DND-41 (cell line): ENCODE data around the gene CCDC51.
A peak's percentile ranks its signal among the peaks of the same experiment; 100 is the strongest.

Source experiments
- ATAC-seq: fragments of 200-7000 bp; cut with Tn5 transposase; 3 replicates; pipeline ENCODE4 v1.9.1; 2021; ENCODE audit warnings: low read depth; ENCODE audit not compliant: insufficient read depth
- DNase-seq: peaks from one replicate; pipeline ENCODE4 v3.0.0-alpha.2; 2020
- H2AFZ ChIP-seq: 2 replicates; pipeline ENCODE4 v1.6.0; 2012; ENCODE audit warnings: low read depth, low read length
- H3K27ac ChIP-seq: 2 replicates; pipeline ENCODE4 v1.5.1; 2012; ENCODE audit warnings: low read length, inconsistent platforms
- H3K27me3 ChIP-seq: fragments of 200-600 bp; sonication (generic); 2 replicates; pipeline ENCODE4 v1.6.0; 2012; ENCODE audit warnings: low read length, mild to moderate bottlenecking, inconsistent platforms; ENCODE audit not compliant: insufficient read depth, poor library complexity
- H3K36me3 ChIP-seq: 2 replicates; pipeline ENCODE4 v1.5.1; 2012; ENCODE audit warnings: low read length, inconsistent platforms; ENCODE audit not compliant: insufficient read depth
- H3K4me1 ChIP-seq: 2 replicates; pipeline ENCODE4 v1.5.1; 2012; ENCODE audit warnings: mild to moderate bottlenecking, low read length; ENCODE audit not compliant: insufficient read depth
- H3K4me2 ChIP-seq: 2 replicates; pipeline ENCODE4 v1.6.0; 2012; ENCODE audit warnings: mild to moderate bottlenecking, moderate library complexity, low read length, inconsistent platforms; ENCODE audit not compliant: insufficient read depth
- H3K4me3 ChIP-seq, 2 experiments: fragments of 200-600 bp in 1 of 2; shearing (Covaris generic) in 1 of 2; 2 replicates each; pipeline ENCODE4 v1.5.1; 2012 to 2016; ENCODE audit warnings: inconsistent platforms in 2 of 2, low read length in 2 of 2, mild to moderate bottlenecking in 2 of 2, low read depth in 1 of 2, moderate library complexity in 1 of 2
- H3K79me2 ChIP-seq: 2 replicates; pipeline ENCODE4 v1.6.0; 2012; ENCODE audit warnings: low read length, inconsistent platforms; ENCODE audit not compliant: insufficient read depth
- H3K9ac ChIP-seq: 2 replicates; pipeline ENCODE4 v1.6.0; 2012; ENCODE audit warnings: low read depth, mild to moderate bottlenecking, inconsistent platforms, low read length, moderate library complexity
- H3K9me3 ChIP-seq: 2 replicates; pipeline ENCODE4 v1.5.1; 2012; ENCODE audit warnings: low read length, moderate library complexity, mild to moderate bottlenecking, inconsistent platforms; ENCODE audit not compliant: insufficient read depth, severe bottlenecking
- H4K20me1 ChIP-seq: 2 replicates; pipeline ENCODE4 v1.6.0; 2012; ENCODE audit warnings: low read length; ENCODE audit not compliant: insufficient read depth
- CTCF ChIP-seq: IDR thresholded peaks from 2 replicates; pipeline ENCODE4 v1.5.1; 2012; ENCODE audit warnings: borderline replicate concordance, low read length, moderate library complexity, mild to moderate bottlenecking; ENCODE audit not compliant: poor library complexity, severe bottlenecking; ENCODE audit errors: extremely low read depth
- EZH2 ChIP-seq: IDR thresholded peaks from 3 replicates; pipeline ENCODE4 v1.6.1; 2012; ENCODE audit warnings: borderline replicate concordance, low read depth, mild to moderate bottlenecking, moderate library complexity, low read length, inconsistent platforms; ENCODE audit not compliant: severe bottlenecking

Gene CCDC51

DNA sequence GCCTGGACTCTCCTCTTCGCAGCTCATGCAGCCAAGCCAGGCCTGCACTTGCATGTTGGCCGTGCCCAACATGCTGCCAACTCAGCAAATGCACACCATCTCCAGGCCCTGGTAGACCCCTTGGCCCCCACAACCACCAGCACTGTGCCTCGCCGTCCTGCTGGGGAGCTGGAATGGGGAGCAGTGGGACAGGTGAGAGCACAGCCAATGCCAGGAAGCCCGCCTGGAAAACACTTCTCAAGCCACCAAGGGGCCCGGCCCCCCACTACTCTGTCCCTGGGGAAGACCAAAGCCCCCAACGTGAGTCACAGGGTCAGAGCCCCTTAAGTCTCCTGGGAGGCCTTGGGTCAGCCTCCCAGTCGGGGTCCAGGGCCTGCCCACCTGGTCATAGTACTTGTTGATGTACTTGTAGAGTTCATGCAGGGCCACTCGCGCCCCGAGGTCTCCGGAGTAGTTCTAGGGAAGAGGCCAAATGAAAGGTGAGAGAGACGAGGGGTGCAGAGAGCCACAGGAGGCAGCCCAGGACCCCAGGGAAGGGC lies 34.5 kb downstream of the CCDC51 start:
- no peaks in the 10 kb centered on the region for H3K27me3 ChIP-seq
- TF ChIP-seq CTCF (no peak), EZH2 (no peak)
- no peak overlapping the region for H3K9ac ChIP-seq
- no peak overlapping the region for H3K4me3 ChIP-seq
- no peaks in the 10 kb centered on the region for H3K79me2 ChIP-seq
- H3K4me1 ChIP-seq: no peaks in the 10 kb centered on the region
- ATAC-seq (no peak), DNase-seq (peak; percentile 2)
- H3K27ac ChIP-seq: no peak overlapping the region
- H3K4me2 ChIP-seq: no peak overlapping the region
- H4K20me1 ChIP-seq: peaks cover 6% of the 10 kb centered on the region; the same call in 1 of the 2 replicates
- H2AFZ ChIP-seq: no peak overlapping the region
- no peaks in the 10 kb centered on the region for H3K9me3 ChIP-seq
- no peaks in the 10 kb centered on the region for H3K36me3 ChIP-seq

GRCh38 chr3:48404440-48405342 lies 35.2 kb downstream of the CCDC51 start:
- H3K9ac ChIP-seq: no peak overlapping the region
- no peaks in the 10 kb centered on the region for H3K79me2 ChIP-seq
- H3K36me3 ChIP-seq: no peaks in the 10 kb centered on the region
- no peak for TF ChIP-seq CTCF
- TF ChIP-seq EZH2: no peak
- no peak overlapping the region for H3K4me3 ChIP-seq
- H3K4me2 ChIP-seq: no peak overlapping the region
- no peaks in the 10 kb centered on the region for H3K27me3 ChIP-seq
- DNase-seq (peak; percentile 0), ATAC-seq (no peak)
- H4K20me1 ChIP-seq: 0 out of 2 replicates have a peak, but pooled peaks cover 6% of the 10 kb centered on the region
- no peaks in the 10 kb centered on the region for H3K9me3 ChIP-seq
- no peak overlapping the region for H3K27ac ChIP-seq
- H2AFZ ChIP-seq: no peak overlapping the region
- H3K4me1 ChIP-seq: no peaks in the 10 kb centered on the region

DNA sequence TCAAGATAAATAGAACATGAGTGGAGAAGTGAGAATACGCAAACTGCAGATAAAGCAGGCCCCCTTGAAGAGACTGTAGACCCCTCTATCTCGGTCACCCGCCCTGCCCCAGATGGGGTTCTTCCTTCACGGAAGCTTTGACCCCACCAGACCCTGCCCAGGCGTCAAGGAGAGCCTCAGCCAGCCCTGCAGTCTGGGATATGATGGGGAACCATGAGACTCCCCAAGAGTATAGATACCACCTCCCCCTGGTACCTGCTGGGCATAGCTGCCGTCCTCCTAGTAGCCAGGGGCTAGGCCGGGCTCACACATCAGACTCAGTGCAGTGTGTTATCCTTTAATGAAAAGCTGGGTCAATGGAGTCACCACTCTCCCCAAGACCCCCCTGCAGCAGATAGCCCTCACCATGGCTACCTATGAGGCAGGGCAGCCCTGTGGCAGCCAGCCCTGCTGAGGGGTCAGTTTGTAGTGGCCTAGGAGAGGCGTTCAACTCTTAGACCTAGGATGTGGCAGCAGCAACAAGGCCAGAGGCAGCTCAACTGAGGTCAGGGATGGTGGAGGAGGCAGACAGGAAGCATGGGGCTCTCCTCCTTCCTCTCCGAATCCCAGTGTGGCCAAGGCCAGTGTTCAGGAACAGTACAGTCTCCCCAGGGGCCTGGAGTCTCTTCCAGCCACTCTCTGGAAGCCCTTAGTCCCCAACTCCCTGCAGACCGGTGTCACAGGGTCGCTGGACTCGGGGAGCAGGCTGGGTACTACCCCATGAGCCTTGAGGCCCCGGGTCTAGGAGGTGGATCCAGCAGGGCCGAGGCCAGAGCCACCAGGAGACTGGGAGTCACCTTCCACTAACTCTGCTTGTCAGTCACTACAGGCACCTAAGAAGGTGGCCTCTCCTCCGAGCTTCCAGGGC lies 36.1 kb downstream of the CCDC51 start:
- TF ChIP-seq CTCF (no peak), EZH2 (no peak)
- no peak overlapping the region for H3K27ac ChIP-seq
- no peaks in the 10 kb centered on the region for H3K4me1 ChIP-seq
- H3K4me2 ChIP-seq: no peak overlapping the region
- peak; percentile 2 for DNase-seq
- H3K9ac ChIP-seq: no peak overlapping the region
- 0 out of 2 replicates have a peak, but pooled peaks cover 6% of the 10 kb centered on the region for H4K20me1 ChIP-seq
- no peaks in the 10 kb centered on the region for H3K36me3 ChIP-seq
- no peaks in the 10 kb centered on the region for H3K9me3 ChIP-seq
- H2AFZ ChIP-seq: no peak overlapping the region
- no peak overlapping the region for H3K4me3 ChIP-seq
- no peaks in the 10 kb centered on the region for H3K79me2 ChIP-seq
- no peaks in the 10 kb centered on the region for H3K27me3 ChIP-seq
- ATAC-seq: no peak
